OCI-LY7 (cell line): Measurements from ENCODE around the gene ARHGEF11.

ENCODE experiments used
- CTCF ChIP-seq: fragments of 200-600 bp; sonication (generic); conservative IDR thresholded peaks from 2 replicates; pipeline ENCODE4 v1.5.1; 2014; ENCODE audit warnings: mild to moderate bottlenecking, antibody characterized with exemption, low read length, moderate library complexity, mixed read lengths
- EZH2phosphoT487 ChIP-seq: fragments of 200-600 bp; sonication (generic); IDR thresholded peaks from 2 replicates; pipeline ENCODE4 v1.6.1; 2018; ENCODE audit warnings: low read depth, borderline replicate concordance, mild to moderate bottlenecking, mixed run types, antibody characterized with exemption, low read length, moderate library complexity, mixed read lengths

GRCh38 chr1:157032303-157032702, 13.2 kb downstream of the ARHGEF11 start:
- TF ChIP-seq CTCF: no peak
- TF ChIP-seq EZH2phosphoT487: no peak
